Raji (cell line): ENCODE results near the gene DCDC2C.

Experiments
- POLR2A ChIP-seq: IDR thresholded peaks from 2 replicates; pipeline ENCODE4 v1.6.1; 2011; ENCODE audit warnings: low read depth, low read length, control low read depth; ENCODE audit not compliant: insufficient read depth

The DCDC2C gene

DNA sequence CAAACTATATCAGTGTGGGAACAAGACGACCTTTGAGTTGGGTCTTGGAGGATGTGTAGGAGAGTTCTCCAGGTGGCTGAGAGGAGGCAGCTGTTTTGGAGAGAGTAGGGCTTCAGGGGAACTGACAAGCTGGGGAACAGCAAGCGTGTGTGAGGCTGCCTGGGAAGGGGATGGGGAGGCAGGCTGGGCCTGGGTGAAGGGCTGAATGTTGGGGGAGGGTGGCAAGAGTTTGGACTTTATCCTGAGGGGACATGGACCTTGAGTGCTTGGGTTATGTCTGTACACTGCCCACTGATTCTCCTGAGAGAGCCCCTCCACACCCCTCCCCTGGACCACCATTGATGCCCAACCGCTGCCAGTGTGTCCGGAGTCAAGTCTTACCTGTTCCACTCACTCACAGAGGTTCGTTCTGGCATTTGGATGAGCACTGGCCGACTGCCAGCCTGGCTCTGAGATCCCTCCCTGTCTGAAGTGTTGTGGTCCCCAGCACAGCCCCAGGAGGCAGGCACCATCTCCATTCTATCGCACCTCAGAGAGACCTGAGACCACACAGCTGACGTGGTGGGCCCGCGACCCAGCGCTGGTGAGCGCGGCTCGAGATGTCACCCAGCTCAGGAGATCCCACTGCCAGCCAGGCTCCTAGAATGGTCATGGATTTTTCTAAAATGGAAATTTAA lies 59.5 kb downstream of the DCDC2C start:
- TF ChIP-seq POLR2A: no peak

DNA sequence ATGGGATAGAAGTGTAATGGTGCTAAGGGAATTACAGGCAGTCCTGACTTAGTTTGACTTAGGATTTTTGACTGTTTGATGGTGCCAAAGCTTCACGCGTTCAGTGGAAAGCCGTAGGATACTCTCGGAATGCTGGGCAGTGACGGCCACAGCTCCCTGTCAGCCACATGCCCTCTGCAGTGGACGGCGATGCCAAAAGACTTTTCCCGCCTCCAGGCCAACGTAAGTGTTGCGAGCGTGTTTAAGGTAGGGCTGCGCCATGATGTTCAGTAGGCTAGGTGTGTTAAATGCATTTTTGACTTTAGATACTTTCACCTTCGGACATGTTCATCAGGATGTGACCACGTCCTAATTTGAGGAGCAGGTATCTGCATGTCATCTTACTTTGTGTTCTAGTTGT lies 63.4 kb downstream of the DCDC2C start:
- no peak for TF ChIP-seq POLR2A

DNA sequence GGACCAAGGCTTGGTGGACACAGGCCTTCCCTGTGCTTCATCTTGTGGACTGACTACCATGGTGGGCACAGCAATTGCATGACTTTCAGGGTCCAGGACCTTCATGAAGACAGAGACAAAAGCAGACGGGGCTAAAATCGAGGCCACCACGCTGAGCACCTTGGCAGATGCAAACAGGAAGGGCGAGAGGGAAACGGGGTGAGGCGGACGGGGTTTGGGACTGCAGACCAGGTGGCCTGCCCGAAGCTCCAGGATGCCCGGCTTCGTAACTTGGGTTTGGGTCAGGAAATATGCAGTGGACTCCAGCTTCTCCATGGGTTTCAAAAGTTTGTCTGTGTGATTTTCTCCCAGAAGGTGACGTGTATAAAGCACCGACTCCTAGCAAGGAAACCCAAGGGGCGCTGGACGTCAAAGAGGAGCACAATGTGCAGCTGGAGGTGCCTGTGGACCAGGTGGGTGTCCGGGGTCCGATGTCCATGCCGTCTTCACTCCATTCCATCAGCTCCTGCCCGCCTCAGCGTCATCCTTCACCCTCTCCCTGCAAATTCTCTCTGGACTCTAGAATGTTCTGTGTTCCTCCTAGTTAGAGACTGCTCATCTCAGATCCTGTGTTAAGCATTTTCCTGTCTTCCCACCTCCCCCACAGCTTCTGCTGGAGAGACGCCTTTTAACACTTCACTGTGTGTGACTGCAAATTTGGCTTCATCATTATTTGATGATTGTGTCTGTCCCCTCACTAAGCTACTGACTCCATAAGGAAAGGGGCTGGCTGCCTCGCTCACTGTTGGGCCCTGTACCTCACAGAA lies 65.8 kb downstream of the DCDC2C start:
- no peak for TF ChIP-seq POLR2A

DNA sequence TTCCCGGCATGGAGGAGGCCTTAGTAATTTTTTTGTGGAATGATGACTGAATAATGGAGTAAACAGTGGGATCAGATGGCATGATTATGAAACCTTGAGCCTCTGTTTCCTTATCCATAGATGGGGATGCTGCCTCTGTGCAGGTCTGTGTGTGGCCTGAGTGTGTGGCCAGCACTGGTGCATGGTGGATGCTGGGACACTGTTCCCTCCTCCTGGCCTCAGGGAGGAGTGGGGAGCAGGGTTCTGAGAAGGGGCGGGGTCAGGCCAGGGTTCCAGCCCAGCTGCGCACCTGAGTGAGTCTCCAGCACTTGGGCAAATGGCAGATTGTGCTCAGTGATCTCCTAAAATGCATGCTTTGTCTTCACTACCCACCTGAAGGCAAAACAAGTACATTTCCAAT lies 66.4 kb downstream of the DCDC2C start:
- no peak for TF ChIP-seq POLR2A

DNA sequence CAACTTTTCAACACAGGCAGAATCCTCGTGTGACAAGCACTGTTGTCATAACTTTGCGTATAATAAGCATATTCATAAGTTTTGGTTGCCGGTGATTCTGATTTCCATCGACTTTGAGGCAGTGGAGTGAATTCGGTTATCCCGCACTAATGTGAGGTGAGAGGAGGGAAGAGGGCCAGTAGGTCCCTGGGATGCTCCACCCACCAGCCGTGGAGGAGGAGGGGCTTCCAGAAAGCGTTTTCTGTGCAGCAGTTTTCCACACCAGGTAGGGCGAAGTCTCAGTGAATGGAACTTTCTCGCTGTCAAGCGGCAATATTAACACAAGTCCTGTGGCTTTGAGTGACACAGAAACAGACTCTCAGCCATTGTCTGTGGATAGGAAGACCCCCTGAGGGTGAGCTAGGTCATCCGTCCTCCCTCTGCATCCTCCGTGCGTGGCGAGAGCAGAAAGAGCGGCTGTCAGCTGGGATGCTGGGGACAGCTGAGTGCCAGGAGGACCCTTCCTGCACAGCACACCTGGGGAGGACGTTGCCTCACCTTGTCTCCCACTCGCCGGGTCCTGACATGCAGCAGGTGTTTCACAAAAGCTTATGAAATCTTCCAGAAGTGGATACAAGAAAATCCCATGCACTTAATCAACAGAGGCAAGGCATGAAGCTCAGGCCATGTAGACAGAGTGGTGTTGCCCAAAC lies 67.5 kb downstream of the DCDC2C start:
- TF ChIP-seq POLR2A: no peak

DNA sequence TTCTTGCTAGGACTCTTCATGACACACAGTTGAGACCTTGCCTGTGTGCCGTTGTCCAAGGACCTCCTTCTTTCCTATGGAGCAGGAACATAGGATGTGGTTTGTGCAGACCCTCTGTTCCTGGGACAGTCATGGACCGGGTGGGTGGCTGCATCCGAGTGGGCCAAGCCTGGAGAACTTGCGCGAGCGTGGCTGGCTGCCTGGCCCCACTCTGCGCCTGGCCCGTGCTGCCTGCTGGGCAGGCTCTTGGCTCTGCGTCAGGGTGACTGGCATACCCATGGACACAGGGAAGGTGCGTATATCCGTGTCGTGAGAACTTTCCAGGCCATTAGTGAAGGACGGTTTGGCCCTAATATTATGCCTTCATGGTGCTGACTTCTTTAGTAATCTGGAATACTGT lies 68.2 kb downstream of the DCDC2C start:
- TF ChIP-seq POLR2A: no peak

DNA sequence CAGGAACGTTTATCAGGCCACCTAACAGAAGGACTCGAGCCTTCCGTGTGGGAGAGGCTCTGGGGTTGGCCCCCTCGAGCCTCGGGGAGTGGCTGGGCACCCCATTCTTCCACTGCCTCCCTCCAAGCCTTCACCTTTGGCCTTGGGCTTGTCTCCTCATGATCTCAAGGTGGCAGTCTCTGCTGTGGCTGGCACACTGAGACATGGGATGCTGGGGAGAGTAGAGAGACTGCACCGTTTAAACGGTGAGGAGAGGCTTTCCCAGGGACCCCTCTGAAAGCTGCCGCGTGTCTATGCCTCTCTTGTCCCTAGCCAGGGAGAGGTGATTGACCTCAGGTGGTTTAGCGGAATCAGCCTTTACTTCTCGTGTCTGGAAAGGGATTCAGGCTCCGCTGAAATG lies 71.0 kb downstream of the DCDC2C start:
- TF ChIP-seq POLR2A: no peak

DNA sequence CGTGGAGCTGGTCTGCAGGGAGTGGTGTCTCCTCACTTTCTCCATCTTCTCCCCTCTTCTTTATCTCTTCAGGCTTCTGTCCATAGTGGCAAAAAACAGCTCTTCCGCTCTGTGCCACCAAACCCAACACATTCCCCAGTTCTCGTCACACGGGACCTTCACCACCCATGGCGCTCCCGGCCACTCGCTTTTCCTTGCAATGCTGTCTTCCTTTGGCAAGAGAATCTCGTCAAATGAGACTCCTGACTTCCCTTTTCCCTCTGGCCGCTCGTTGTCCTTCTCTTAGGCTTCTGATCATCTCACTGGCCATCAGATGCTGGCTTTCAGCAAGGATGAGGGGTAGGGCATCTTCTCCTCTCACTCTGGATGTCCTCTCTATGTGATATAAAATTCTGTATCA lies 72.9 kb downstream of the DCDC2C start:
- TF ChIP-seq POLR2A: no peak

DNA sequence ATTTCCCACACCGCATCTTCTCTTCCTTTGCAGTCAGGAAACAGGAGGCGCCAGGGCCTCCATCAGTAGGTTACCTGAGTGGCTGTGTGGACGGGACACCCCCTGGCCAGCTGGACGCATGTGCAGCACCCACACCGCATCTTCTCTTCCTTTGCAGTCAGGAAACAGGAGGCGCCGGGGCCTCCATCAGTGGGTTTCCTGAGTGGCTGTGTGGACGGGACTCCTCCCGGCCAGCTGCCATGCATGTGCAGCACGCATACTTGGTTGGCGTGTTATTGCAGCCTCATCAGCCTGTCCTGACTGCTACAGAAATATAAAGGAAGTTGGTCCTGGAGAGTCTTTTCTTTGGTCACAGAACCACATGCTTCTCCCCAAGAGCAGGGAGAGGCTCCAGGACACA lies 74.6 kb downstream of the DCDC2C start:
- no peak for TF ChIP-seq POLR2A

DNA sequence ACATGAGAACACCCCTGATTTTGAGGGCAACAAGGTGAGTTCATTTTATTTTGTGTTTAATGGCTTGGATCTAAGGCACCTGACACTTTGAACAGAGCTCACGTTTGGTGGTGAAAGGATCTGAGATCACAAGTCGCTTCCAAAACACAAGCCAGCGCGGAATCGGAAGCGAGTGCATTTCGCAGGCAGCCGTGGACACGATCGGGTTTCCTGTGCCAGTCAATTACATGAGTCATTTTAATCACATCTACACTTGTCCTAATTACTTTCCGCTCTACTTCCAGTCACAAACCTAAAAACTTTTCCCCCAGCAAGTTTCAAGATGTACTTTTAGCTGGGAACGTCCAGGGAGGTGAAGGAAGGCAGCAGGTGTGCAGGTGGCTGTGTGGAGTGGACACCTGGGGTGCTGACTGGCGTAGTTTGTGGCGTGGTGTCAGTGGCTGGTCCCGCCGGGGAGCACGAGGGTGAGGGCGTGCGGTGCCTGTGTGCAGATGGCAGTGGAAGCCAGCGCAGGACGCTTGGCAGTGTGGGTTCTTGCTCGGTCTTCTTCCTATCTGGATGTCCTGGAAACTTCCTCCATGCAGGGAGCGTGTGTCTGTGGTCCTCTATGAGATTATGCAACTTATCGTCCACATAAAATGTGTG lies 75.6 kb downstream of the DCDC2C start:
- TF ChIP-seq POLR2A: no peak

DNA sequence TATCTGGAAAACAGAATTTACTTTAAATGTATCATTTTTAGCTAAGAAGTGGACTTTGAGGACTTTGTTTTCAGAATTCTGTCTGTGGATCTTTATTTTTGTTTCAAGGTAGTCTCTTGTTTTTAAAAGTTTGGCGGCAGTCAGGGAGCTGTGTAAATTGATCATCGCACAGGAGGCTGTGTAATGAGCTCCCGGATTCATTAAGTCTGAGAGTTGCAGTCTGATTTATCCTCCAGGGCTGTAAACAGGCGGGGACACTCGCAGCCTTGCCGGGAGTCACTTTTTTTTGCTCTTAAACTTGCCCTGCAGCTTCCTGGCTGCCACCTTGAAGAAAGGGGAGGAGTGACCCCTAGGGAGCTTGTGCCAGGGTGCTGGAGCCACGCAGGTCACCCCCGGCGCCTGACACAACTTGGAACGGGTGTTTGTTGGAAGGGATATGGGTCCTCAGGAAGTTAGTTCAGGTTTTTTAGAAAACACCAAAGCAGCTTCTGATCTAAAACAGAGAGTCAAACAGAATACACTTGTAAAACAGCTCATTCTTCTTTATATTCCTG lies 76.2 kb downstream of the DCDC2C start:
- TF ChIP-seq POLR2A: no peak

DNA sequence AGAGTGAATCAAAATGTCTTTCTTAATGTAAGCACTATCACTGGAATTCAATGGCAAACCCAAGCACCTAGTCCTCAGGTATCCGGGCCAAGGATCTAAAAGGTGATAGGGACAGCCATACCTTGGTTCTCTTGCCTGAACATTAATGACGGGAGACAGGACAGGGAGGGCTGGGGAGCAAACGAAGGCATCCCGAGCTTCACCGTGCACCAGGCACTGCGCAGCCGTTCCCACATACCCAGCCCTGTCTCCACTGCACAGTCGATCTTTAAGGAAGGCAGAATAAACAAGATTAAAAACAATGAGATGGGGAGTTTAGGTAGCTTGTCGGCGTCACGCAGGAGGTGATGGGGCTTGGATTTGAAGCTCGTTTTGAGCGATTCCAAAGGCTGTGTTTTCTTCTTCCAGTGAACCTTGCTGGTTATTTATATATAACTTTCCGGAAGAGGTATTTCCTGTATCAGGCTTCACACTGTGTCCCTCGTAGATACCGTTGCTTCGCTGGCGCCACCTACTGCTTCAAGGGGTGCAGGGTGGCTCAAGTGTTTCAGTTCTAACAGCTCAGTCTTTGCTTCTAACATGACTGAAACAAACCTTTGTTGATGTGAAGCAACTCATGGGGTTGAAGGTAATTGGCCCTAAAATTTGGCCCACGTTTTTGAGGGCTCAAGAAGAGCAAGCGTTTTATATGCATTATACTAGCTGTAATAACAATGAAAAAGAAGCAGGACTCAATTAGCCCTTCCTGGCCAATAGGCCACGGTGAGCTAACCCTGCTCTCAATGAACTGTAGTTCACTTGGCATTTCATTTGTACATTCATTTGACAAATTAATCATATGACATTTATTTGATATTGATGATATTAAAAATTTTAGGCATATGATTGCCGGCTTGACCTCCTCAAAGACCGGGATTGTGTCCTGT lies 77.4 kb downstream of the DCDC2C start:
- no peak for TF ChIP-seq POLR2A

DNA sequence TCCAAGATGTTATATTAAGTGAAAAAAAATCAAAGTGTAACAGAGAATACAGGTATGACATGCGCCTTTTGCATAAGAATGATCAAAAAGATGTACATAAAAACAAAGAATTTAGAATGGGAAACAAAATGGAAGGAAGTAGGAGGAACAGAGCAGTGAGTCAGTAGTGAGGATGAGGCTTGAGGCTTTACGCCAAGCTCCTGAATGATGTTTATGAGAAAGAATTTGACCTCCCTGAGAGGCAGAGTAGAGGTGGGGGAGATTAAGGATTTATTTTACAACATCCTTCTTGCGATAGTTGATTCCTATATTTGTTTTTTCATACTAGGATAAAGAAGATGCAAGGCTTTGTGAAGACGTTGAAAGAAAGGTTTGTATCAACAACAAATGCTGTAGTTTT lies 81.4 kb downstream of the DCDC2C start:
- TF ChIP-seq POLR2A: no peak

DNA sequence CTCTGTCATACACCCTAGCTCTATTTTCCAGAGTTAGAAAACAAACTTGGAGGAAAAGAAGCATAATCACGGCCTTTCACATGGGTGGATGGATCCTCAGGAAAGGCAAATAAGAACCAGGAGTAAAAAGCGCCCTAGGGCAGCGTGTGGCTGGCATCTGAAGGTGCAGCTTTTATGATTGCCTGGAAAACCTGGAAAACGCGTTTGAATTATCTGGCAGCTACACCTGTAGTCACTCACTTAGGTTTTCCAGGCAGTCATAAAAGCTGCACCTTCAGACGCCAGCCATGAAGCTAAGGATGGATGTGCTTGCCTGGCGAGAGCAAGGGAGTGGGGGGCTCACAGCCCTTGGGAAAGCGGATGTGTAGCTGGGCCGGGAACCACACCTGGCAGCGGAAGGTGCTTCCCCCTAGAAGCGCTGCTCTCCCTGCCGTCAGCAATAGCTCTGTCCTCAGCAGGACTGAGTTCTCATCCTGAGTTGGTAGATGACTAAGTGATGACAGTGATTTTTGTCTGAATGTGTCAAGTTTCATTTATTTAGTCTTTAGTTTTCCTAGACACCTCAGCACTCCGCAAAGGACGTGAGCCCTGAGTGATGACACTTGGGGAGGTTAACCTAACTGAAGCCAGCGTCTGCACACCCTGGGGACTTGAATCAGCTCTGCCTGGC lies 82.0 kb downstream of the DCDC2C start:
- TF ChIP-seq POLR2A: no peak
